ENCODE results near the gene OR1I1.
A peak's percentile ranks its signal among the peaks of the same experiment; 100 is the strongest.

OR1I1 gene

DNA sequence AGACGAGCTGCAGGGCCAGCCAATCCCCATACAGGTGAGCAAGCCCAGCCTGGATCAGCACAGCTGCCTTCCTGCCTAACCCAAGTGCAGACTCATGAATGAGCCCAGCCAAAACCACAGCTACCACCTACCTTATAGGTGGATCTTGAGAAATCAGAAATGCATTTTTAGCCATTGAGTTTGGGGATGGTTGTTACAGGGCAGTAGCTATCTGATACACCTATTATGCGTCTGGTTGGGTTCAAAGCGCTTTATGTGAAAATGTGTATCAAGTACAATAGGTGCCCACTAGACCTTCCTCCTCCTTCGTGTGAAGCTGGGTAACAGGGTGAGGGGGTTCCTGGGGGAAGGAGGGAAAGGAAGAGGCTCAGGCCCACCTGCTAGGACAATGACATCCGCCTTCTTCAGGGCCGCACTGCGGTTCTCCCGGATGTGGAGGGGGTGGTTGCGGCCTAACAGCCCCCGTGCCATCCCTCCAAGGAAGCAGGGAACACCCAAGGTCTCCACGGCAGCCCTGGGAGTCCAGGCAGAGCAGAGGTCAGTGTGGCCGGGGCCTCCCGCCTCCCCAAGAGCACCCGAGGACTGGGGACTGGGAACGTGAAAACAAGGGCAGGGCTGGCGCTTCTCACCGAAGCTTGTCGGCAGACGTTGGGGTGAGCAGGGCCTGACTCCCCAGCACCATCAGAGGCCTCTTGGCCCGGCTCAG lies 36.9 kb downstream of the OR1I1 start:
- no peak for DNase-seq (ENCODE audit: low read depth in 2 of 2)

DNA sequence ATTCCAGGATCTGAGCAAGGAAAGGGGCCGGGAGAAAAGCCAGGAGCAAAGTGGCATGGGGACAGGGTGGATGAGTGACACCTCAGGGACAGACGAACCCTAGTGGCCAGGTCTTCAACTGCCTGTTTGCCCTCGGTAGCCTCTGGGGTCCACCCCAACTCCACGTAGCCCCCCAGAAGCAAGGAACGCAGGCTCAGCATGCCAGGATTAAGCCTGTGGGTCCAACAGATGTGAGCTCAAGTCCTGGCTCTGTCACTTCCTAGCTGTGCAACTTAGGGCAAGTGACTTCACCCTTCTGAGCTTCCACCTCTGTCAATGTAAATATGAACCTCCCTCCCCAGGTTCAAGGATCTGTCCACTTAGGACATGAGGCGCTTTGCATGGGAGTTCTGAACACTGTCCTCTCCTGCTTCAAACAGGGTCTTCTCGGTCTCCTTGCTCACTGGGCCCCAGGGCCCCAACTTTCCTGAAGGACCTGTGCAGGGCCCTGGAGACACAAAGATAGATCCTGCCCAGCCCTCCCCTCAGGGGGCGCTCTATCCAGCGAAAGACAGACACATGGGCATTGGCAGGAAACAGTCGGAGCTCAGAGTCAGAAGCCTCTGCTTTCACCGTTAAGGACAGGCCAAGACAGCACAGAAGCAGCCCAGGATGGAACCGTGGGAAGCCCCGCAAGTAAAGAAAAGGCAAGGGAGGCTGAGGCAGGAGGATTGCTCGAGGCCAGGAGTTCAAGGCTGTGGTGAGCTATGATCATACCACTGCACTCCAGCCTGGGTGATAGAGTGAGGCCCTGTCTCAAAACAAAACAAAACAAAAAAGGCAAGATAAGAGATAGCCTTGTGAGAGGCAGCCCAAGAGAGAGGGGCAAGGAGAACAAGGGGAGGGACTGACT lies 38.4 kb downstream of the OR1I1 start:
- DNase-seq (ENCODE audit: low read depth in 2 of 2), result no peak

DNA sequence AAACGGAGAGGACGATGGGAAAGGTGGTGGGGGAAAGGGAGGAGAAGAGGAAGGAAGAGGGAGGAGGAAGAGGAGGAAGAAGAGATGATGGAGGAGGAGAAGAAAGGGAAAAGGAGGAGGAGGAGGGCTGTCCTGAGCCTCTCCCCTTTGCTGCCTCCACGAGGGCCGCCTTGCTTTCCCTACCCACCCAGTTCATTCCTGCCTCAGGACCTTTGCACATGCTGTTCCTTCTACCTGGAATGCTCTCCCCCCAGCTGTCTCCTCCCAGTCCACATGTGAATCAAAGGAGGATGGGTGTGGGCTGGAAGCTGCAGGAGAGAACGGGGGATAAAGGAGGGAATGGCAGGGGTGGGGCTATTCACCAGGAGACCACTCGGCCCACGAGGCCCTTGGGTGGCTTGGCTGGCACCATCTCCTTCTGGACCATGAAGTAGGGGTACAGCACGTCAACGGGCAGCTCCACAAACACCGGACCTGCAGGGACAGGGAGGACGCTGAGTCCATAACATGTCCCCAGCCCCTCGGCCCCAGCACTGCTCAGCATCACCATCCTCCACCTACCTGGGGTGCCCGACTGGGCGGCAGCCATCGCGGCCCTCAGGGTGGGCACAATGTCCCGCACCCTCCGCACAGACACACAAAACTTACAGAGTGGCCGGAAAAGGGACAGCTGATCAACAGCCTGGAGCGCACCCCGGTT lies 40.5 kb downstream of the OR1I1 start:
- DNase-seq (ENCODE audit: low read depth in 2 of 2), result no peak

DNA sequence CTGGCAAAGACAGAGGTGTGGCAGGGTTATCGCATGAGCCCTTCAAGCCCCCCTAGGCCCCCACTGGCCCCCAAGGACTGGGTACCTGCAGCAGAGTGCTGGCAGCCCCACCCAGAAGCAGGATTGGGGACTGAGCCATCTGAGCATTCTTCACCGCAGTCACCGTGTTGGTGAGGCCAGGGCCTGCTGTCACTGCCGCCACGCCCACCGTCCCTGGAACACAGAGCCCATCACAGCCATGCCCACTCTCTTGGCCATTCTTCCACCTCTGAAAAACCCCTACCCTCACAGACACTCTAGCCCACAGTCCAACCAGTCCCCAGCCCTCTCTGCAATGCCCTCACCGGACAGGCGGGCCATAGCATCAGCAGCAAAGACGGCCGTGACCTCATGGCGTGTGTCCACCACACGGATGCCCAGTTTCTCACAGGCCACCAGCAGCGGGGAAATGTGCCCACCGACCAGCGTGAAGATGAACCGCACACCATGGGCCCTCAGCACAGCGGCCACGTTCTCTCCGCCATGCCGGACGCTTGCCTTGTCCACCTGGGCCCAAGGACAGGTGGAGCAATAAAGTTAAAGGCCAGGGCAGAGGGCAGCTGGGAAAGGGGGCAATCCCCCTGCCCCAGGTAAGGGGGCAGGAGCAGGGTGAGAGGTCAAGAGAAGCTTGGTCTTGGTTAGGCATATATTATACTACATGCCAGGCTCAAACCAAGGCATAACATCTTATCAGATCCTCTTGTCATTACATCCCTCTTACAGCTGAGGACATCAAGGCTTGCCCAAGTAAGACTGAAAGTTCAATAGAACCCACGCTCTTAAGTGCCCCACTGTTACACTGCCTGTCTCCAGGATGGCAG lies 41.2 kb downstream of the OR1I1 start:
- DNase-seq (ENCODE audit: low read depth in 2 of 2), result no peak

DNA sequence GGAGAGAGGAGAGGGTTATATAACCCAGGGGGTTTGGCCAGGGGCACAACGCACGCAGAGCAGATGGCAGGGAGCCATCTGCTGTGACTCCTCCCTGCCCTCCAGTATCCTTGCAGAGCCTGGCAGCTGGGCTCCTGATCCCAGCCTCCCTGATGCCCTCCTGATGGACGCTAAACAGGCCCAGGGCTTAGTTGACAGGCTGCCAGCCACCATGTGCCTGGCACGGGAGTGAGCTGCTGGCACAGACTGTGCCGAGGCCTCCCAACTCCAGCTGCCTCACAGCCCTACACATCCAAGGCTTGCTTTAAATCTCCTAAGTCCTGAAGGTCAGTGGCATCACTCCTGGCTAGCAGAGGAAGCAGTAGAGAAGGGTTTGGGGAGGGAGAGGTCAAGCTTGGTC lies 41.9 kb downstream of the OR1I1 start:
- no peak for DNase-seq (ENCODE audit: low read depth in 2 of 2)

DNA sequence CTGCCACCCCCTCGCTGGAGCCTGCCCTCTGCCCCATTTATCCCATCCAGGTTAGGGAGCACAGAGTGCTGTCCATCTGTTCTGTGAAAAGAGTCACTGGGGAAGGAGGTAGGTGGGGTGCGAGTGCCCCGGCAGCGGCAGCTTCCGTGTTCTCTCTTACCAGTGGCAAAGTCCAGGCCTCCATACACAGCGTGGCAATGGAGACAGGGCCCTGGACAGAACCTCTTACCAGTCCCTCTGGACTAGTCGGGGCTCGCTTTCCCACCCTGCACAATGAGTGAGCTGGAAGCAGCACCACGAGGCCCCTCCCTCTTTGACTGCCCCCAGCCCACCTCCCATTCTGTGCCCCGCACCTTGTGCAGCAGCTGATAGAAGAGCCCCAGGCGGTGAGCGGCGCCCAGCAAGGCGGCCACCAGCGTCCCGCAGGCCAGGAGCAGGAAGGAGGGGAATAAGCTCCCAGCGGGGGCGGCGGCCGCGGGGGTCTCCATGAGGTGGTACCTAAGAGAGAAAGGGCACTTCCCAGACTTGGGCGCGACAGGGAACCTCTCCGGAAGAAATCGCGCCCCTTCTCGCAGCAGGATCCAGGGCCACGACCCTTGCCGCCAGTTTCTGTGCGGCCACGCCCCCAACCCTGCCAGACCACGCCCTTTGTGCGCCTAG lies 42.7 kb downstream of the OR1I1 start:
- no peak for DNase-seq (ENCODE audit: low read depth in 2 of 2)

DNA sequence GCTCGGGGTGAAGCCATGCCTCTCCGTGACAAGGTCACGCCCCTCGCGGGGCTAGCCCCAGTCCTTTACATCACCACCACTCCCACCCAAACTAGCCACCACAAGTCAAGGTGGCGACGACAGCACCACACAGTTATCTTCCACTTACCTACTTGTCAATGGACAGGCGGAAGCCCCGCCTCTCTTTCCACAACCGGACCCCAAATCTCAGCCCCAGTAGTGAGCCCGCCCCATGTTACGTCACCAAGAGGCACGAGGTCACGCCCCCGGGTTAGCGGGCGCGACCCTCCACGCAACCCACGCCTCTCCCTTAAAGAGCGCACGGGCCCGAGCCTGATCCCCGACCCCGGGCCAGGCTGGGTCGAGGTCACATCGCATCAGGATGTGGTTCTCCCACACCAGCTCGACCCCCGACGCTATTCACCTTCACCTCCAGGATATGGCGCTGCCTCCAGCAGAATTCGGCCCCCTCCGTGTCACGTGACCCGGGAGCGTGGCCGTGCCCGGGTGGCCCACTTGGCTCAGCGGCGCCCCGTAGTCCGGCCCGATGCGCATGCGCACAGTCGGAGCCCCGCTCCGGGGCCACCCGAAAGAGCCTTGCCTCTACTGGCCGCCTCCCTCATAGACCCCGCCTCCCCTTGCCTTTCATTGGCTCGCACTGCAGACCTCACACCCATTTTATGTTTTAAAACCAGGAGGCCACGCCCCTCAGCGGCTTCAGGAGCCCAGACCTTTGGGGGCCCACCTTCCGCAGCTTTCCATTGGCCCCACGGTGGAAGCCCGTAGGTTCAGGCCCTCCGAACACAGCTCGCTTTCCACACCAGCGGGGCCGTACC lies 43.4 kb downstream of the OR1I1 start:
- DNase-seq (ENCODE audit: low read depth in 2 of 2), result peak; percentile 98

DNA sequence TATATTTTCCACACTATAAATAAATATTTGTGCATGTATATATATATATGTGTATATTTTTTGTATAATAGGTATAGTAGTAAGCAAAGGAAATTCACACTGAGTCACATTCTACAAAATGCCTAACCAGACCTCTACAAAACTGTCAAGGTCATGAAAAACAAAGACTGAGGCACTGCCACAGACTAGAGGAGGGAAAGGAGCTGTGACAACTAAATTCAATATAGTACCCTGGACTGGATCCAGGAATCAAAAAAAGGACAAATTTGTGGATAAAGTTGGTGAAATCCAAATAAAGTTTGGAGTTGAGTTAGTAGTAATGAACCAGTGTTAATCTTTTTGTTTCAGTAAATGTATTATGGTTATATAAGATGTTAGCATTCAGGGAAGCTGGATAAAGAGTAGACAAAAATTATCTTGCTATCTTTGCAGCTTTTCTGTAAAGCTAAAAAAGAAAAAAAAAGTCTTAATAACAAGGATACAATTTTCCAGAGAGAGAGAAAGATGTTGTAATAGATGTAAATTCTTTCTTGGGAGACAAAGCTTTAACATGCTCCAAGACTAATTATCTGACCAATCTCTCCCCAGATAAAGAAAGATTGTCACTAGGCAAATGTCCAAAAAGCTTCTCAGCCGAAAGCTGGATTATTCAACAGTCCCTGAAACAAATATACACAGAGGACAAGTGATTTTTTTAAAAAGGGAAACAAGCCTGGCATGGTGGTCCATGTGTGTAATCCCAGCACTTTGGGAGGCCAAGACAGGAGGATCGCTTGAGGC lies 44.3 kb downstream of the OR1I1 start:
- no peak for DNase-seq (ENCODE audit: low read depth in 2 of 2)

DNA sequence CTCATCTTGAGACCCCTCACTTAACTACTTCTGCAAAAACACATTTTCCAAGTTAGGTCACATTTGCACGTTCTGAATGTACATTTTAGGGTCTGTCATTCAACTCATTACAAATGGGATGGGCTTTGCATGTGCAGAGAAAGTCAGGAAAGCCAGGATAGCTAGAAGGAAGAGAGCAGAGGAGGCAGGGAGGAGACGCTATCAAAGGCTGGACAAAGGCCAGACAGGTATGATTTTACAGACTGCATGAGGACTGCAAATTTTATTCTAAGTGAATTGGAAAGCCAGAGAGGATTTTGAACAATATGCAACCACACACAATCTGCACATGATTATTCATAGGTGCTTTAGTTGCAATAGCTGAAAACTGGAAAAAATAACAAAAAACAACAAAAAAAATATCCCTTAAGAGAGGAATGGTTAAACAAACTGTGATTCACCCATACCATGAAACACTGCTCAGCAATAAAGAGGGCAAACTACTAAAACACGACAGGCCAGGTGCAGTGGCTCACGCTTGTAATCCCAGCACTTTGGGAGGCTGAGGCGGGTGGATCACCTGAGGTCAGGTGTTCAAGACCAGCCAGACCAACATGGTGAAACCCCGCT lies 46.3 kb downstream of the OR1I1 start:
- DNase-seq (ENCODE audit: low read depth in 2 of 2), result no peak

DNA sequence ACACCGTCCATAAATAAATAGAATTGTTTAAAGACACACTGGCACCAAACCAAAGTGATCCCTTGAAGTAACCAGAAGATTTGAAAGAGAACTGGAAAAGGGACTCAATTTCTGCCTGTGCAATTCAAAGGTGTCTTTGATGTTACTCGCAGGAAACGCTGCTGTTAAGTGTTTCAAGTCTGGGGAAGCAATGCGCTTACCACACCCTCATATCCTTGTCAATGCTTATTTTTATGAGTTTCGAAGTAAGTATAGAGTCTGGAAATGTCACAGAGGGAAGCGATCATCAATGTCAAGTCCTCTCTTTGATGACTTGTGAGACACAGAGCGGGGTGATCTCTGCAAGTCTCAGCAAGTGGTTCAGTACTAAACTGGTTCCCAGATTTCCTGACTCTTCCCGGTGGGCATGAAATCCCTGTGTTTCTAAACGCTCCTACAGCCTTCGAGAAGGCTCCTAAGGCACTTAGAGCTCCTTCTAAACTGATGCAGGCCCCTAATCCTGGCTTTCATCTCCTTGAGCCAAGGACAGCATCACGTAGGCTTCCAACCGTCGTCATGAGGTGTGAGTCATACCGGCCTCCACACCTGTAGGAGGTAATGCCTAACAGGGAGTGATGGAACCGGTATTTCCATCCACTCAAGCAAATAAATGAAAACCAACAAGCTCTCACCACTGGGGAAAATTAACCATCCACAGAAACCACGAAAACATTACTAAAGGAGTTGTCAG lies 48.0 kb downstream of the OR1I1 start:
- peak; percentile 26 to 45 for DNase-seq (ENCODE audit: low read depth in 2 of 2)

DNA sequence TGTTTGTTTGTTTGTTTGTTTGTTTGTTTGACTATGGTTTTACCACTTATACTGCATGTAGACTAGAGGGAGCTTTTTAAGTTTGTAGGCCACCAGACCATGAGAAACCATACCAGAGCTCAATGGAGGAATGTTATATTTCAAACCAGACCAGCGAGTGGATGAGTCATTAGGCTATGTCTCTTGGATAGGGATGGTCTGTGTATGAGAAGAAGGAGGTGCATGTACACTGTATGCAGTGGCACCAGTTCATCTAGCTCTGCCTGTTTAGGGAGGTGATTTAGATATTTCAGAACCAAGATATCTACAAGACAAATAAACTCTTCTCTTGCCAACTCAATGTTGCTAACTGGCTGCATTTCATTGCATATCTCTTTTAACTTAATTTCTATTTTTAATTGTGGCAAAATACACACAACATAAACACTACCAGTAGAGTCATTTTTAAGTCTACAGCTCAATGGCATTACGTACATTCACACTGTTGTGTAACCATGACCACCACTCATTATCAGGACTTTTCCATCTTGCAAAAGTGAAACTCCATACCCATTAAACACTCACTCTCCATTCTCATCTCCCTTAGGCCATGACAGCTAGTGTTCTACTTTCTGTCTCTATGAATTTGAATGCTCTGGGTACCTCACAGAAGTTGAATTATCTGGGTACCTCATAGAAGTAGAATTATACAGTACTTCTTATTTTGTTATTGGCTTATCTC lies 54.4 kb downstream of the OR1I1 start:
- no peak for DNase-seq (ENCODE audit: low read depth in 2 of 2)

DNA sequence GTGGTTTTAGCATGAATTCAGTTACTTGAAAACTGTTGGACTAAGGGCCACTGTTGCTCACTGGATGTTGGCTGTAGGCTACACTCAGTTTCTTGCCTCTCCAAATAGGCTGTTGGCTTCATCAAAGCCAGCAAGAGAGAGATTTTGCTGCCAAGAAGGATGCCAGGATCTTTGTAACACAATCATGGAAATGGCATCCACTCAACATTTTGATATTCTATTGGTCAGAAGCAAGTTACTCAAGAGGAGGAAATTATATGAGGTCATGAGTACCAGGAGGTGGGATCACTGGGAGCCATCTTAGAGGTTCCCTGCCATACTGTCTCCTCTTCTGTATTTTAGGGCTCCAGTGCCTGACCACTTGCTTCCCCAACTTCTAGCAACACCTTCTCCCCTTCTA lies 55.8 kb downstream of the OR1I1 start:
- DNase-seq (ENCODE audit: low read depth in 2 of 2), result no peak

DNA sequence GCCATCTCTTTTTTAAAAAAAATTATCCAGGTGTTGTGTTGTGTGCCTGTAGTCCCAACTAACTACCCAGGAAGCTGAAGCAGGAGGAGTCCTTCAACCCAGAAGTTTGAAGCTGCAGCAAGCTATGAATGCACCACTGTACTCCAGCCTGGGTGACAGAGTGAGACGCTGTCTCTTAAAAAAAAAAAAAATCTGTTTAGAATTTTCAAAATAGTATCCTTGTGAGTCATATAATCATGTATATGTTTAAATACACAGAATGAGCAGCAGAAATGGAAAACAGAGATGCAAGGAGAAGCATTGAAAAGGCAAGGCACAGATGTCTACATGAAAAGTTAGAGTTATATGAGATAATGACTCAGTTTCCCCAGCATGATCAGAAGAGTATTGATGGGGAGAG lies 56.4 kb downstream of the OR1I1 start:
- no peak for DNase-seq (ENCODE audit: low read depth in 2 of 2)

DNA sequence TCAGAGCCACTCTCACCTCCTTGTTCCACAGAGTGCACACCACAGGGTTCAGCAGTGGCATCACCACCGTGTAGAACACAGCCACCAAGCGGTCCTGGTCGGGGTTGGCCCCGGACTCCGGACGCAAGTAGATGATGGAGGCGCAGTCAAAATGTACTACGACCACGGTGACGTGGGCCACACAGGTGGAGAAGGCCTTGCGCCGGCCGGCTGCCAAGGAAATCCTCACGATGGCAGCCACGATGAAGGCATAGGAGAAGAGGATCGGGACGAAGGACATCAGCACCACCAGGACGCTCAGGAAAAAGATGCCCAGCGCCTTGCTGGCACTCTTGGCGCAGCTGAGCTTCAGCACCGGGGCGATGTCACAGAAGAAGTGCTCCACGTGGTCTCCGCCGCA lies 59.1 kb downstream of the OR1I1 start:
- no peak for DNase-seq (ENCODE audit: low read depth in 2 of 2)

DNA sequence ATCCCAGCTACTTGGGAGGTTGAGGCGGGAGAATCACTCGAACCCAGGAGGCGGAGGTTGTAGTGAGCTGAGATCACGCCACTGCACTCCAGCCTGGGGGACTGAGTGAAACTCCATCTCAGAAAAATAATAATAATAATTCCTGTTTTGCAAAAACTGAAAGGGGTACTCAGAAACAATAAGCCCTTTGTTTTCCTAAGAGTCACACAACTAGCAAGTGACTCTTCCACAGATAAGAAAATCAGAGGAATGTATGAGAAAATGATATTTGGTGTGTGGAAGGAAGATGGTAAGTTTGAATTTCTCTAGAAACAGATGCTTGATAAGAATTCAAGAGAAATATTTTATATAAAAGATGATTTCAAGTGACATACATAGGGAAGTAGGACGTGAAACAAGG lies 60.3 kb downstream of the OR1I1 start:
- DNase-seq (ENCODE audit: low read depth in 2 of 2), result no peak
